ENCODE measurements around the gene PDAP1. TPM values are rescaled to one million over a fixed set of nuclear protein-coding genes. Genes with fewer than 3 reads are reported as not detected.
A peak's percentile ranks its signal among the peaks of the same experiment; 100 is the strongest.

The PDAP1 gene
- 128 TPM in 2 replicates for total RNA-seq
- long read RNA-seq, transcript PDAP1-201 (6 exons, 2,546 nt), result major isoform, 12 of 21 reads
- long read RNA-seq, partial matches to known transcripts, result 3 of 21 reads
- long read RNA-seq, other reads (novel, unspliced or antisense), result 6 of 21 reads

- Mint-ChIP-seq H3K36me3 (ENCODE audit: insufficient read depth) (peaks cover 20% of the 10 kb centered on the region), H3K9me3 (ENCODE audit: low read depth) (no peaks in the 10 kb centered on the region), H3K27ac (peak within 1 kb of the TSS; percentile 100), H3K27me3 (no peaks in the 10 kb centered on the region), H3K4me1 (ENCODE audit: low read depth) (peaks cover 27% of the 10 kb centered on the region), H3K4me3 (ENCODE audit: low read depth) (peak within 1 kb of the TSS; percentile 93)
- peak; percentile 82 for DNase-seq (ENCODE audit: low spot score, unreplicated experiment)
- TF ChIP-seq CTCF (IDR thresholded peaks at IDR 0.05; ENCODE audit: unreplicated experiment), result peak; percentile 17
These were observed at the start of gene PDAP1, which contains the start of gene BUD31 for GRCh38 chr7:99408379-99409191. PDAP1 (minus strand) TSS chr7:99408597; CDS start chr7:99408548, 49 bp downstream. BUD31 (plus strand) TSS chr7:99408969; CDS start chr7:99411093, 2,124 bp downstream.

- Mint-ChIP-seq H3K27me3 (no peaks in the 10 kb centered on the region), H3K27ac (no peak overlapping the region), H3K36me3 (ENCODE audit: insufficient read depth) (peaks cover 16% of the 10 kb centered on the region)
These were observed 49.5 kb upstream of the PDAP1 start for GRCh38 chr7:99457650-99458493.

GRCh38 chr7:99457050-99457649 lies 48.8 kb upstream of the PDAP1 start:
- DNase-seq (ENCODE audit: low spot score, unreplicated experiment), result no peak
- peaks cover 16% of the 10 kb centered on the region for H3K36me3 Mint-ChIP-seq (ENCODE audit: insufficient read depth)
- no peaks in the 10 kb centered on the region for H3K9me3 Mint-ChIP-seq (ENCODE audit: low read depth)
- no peak overlapping the region for H3K4me3 Mint-ChIP-seq (ENCODE audit: low read depth)
- TF ChIP-seq CTCF (IDR thresholded peaks at IDR 0.05; ENCODE audit: unreplicated experiment), result no peak
- H3K27ac Mint-ChIP-seq, result no peak overlapping the region
- H3K4me1 Mint-ChIP-seq (ENCODE audit: low read depth), result no peaks in the 10 kb centered on the region
- no peaks in the 10 kb centered on the region for H3K27me3 Mint-ChIP-seq

More at GRCh38 chr7:99457650-99458493, 49.5 kb upstream of the PDAP1 start:
- no peak for DNase-seq (ENCODE audit: low spot score, unreplicated experiment)
- no peak for TF ChIP-seq CTCF (IDR thresholded peaks at IDR 0.05; ENCODE audit: unreplicated experiment)
- H3K4me3 Mint-ChIP-seq (ENCODE audit: low read depth), result no peak overlapping the region
- no peaks in the 10 kb centered on the region for H3K4me1 Mint-ChIP-seq (ENCODE audit: low read depth)
- H3K9me3 Mint-ChIP-seq (ENCODE audit: low read depth), result no peaks in the 10 kb centered on the region

- Mint-ChIP-seq H3K27ac (peak overlapping the region; percentile 73), H3K36me3 (ENCODE audit: insufficient read depth) (peaks cover 16% of the 10 kb centered on the region), H3K4me1 (ENCODE audit: low read depth) (no peaks in the 10 kb centered on the region), H3K4me3 (ENCODE audit: low read depth) (no peak overlapping the region), H3K9me3 (ENCODE audit: low read depth) (no peaks in the 10 kb centered on the region), H3K27me3 (no peaks in the 10 kb centered on the region)
- TF ChIP-seq CTCF (IDR thresholded peaks at IDR 0.05; ENCODE audit: unreplicated experiment), result no peak
- no peak for DNase-seq (ENCODE audit: low spot score, unreplicated experiment)
These were observed 47.9 kb upstream of the PDAP1 start for GRCh38 chr7:99456288-99456687.

- DNase-seq (ENCODE audit: low spot score, unreplicated experiment), result no peak
- no peaks in the 10 kb centered on the region for H3K9me3 Mint-ChIP-seq (ENCODE audit: low read depth)
- H3K27me3 Mint-ChIP-seq, result no peaks in the 10 kb centered on the region
- no peak overlapping the region for H3K4me3 Mint-ChIP-seq (ENCODE audit: low read depth)
- H3K4me1 Mint-ChIP-seq (ENCODE audit: low read depth), result no peaks in the 10 kb centered on the region
- H3K27ac Mint-ChIP-seq, result peak overlapping the region; percentile 73
- no peak for TF ChIP-seq CTCF (IDR thresholded peaks at IDR 0.05; ENCODE audit: unreplicated experiment)
- peaks cover 19% of the 10 kb centered on the region for H3K36me3 Mint-ChIP-seq (ENCODE audit: insufficient read depth)
These were observed 47.5 kb upstream of the PDAP1 start for GRCh38 chr7:99455874-99456273.
